Bone marrow (tissue), 2 donors: ENCODE results near the gene GATA5.

Source experiments
- DNase-seq, 2 donors: peaks; one replicate each; lab custom pipeline; 2025; lab: John Stamatoyannopoulos, UW

GATA5 gene

DNA sequence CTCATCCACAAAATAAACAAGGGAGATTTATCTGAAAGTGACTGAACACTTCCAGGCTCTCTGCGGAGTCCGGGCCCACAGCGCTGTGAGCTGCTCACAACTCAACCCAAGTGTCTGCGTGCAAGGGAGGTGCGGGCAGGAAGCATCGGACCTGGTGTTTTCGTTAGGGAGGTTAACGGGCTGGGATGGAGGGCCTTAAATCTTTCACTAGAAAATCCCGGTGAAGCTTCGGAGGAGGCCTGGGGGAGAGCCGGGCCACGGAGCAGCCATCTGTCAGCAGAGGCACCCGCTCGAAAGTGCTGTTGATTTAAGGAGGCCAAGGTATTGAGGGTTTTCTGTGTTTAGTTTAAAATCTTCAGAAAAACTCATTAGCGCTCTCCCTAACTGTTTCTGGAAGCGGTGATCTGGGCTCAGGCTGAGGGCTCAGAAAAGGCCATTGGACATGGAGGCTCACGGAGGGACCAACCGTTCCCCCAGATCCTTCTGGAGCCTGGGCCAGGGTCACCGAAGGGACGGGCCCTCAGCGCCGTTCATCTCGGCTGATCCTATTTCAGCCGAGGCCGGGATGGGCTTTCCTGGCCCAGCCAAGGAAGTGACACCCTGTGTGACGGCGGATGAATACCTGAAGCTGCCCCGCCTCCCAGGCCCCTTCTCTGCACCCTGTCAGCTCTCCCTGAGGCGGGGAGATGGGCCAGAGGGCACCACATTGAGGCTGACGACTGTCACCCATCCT, 20.7 kb downstream of the GATA5 start:
- DNase-seq, result no peak

DNA sequence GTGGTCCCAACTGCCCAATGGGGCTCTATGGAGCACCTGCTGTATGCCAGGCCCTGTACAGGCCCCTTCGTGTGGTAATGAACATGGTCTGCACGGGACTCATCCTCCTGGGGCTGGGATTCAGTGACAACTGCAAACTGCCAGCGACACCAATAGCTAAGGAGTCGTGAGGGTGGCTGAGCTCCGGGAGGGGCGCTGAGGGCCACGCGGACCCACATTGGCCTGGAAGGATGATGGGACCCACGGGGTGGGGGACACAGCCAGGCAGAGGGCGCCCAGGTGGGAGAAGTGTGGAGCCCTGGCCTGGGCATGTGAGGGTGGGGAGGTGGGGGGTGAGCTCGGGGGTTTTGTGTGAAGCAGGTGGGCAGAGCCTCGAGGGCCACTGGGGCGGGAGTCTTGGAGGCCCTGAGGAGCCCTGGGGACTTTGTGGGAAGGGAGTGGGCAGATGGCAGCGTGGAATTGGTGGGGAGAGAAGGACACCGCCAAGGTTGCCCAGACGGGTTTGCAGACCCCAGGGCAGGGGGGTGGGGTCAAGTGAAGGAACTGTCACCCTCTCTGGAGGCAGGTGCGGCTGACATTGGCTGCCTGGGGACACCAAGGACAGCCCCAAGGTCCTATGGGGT, 22.5 kb downstream of the GATA5 start:
- no peak for DNase-seq

DNA sequence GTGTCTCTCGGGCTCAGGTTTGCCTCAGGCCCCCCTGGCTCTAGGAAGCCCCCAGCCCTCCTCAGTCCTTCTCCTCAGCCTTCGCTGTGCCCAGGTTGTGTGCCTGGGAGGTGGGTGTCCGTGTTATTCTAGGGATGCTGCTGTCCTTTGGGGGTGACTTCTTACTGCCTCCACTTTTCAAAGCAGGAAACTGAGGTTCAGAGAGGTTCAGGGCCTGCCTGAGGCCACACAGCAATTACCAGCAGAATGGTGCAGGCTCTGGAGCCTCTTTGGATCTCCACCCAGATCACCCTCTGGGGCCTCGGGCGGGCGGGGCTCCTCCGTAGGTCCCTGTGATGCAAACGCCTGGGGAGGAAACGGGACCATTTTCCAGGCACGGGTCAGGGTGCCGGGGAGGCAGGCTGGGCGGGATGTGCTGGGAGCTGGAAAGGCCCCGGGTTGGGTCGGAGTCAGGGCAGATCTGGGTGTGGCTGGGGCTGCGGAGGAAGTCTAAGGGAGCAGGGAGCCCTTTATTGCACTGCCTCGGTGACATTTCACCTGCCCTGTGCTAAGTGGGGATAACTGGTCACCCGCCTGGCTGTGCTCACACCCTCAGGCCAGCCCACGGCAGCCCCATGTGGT, 23.2 kb downstream of the GATA5 start:
- no peak for DNase-seq

DNA sequence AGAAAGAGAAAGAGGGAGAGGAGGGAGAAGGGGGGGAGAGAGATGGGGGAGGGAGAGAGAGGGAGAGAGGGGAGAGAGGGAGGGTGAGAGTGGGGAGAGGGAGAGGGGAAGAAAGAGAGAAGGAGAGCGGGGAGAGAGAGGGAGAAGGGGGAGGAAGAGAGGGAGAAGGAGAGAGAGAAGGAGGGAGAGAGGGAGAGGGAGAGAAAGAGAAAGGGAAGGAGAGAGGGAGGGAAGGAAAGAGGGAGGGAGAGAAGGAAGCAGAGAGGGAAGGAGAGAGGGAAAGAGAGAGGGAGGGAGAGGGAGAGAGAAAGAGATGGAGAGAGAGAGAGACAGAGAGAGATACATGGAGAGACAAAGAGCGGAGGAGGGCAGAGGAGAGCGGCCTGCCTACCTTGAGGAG, 23.8 kb downstream of the GATA5 start:
- no peak for DNase-seq

DNA sequence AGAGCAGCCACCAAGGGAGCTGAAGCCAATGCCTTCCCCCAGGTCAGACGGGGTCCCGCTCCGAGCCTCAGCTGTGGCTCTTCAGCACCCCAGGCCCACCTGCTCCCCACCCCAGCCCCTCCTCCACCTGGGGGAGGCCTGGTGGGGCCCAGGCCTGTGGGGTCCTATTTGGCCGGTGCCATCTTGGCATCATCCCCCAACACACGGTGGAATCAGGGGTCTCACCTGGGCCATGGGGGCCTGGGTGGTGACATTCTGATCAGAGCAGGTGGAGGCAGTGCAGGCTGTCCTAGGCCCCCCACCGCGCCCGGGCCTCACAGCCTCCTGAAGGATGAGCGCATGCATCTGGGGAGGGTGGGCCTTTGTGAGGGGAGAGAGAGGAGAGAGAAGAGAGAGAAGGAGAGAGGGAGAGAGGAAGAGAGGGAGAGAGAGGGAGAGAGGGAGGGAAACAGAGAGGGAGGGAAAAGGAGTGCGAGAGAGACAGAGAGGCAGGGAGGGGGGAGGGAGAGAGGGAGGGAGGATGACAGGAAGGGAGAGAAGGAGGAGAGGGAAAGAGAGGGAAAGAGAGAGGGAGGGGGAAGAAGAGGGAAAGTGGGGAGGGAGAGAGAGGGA, 24.5 kb downstream of the GATA5 start:
- no peak for DNase-seq

DNA sequence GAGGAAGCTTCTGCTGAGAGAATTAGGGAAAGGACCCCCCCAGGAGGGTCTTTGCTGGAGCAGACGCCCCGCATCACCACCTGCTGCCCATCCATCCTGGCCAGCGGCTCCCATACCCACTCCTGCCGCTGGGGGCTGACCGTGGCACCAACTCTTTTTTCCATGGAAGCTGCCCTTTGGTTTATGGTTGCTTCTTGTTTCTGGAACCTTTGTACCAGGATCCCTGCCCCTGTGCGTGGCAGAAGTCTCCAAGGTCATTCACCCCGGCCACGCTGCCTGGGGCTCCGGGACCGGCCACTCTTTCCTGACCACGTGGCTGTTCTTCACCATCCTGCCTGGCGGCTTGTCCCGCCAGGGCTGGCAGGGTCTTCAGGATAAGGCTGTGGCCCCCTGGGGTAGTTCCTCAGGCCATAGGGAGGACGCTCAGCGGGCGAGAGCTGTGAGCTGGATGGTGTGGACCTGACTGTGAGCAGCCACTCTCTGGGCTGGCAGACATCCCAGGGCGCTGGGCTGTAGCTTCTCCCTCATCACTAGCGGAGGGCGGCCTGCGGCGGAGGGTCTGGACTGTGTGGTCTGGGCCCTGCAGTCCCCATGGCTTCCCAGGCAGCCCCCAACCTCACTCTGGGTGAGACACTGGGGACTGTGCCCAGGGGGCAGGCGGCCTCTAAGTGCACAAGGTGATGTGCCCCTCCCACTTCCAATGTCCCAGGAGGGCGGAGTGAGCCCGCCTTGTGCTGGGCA, 25.7 kb downstream of the GATA5 start:
- no peak for DNase-seq

DNA sequence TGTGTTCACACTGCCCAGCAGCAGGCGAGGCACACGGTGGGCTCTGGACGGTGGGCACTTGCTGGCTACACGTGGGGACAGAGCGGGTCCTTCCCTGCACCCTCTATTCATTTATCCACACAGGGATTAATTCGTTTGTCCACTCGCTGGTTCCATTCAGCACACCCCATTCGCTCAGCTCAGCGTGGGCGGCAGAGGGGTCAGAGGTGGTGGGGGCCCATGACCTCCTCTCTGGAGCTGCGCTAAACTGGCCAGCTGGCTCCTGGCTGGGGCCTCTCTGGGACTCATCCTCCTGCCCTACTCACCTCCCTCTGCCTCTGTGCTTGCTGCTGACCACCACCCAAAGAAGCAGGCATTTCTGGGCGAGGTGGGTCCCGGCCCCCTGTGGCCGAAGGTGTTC, 27.0 kb downstream of the GATA5 start:
- DNase-seq, result no peak

DNA sequence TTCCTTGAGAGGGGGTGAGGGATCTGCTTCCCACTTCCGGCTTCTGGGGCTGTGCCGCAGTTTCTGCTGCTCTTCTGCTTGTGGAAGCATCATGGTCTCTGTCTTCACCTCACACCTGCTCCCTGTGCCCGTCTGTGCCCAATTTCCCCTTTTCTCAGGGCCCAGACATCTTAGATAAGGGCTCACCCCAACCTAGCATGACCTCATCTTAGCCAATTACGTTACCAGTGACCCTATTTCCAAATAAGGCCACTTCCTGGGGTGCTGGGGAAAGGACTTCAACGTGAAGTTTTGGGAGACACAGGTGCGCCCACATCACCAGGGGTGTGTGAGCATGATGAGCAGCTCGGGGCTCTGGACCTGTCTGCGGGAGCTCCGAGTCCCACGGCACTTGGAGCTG, 27.8 kb downstream of the GATA5 start:
- no peak for DNase-seq

DNA sequence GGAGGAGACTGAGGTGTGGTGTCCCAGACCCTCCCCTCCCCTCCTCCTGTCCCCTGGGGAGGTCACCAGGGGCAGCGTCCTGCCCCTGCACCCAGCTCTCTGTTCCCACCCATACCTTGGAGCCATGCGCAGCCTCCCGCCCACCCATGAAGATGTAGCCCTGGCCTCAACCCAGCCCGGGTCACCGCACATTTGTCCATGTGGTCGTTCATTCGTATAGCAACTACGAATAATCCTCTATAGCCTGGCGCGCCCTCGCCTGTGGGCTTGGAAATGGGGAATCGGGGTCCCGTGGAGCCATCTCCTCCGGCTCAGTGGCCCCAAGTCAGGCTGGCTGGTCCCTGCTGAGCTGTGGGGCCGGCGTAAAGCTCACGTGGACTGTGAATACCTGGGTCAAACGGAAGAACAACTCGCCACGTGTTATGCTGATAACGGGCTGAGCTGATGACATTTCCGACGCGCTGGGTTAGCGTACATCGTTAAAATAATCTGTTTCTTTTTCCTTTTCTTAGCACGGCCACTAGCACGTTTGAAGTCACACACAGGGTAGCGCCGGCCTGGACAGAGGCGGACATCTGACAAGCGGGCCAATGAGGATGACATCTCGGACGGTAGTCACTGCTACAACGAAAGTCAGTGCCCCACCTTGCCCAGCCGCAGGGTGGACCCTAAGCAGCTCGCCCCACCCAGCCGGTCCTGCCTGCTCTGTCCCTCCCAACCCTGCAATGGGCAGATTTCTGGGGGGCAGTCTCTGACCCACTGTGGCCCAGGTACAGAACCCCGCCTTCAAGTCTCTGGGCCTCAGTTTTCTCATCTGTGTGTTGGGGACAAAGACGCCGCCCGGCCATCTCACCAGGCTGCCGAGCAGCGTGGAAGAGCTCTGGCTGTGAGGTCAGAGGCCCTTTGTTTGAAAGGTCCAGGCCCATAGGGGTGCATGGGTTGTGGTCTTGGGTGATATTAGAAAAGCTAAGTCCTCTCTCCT, 28.6 kb downstream of the GATA5 start:
- no peak for DNase-seq

DNA sequence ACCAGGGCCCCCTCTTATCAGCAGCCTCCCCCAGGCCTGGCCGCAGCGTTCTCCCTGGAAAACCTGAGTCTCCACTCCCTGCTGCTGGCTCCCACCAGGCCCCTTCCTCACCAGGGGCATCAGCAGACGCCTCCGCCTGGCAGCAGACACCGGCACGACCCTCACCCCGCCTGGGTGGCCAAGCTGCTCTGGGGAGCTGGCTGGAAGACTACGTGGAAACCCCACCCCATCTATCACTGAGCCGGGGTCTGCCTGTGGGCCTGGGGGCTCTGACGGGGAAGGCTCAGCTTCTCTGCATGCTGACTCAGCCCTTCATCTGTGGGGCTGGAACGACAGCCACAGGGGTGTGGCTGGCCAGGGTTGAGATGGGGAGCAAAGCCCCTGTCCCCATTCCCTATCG, 29.3 kb downstream of the GATA5 start:
- DNase-seq, result no peak

DNA sequence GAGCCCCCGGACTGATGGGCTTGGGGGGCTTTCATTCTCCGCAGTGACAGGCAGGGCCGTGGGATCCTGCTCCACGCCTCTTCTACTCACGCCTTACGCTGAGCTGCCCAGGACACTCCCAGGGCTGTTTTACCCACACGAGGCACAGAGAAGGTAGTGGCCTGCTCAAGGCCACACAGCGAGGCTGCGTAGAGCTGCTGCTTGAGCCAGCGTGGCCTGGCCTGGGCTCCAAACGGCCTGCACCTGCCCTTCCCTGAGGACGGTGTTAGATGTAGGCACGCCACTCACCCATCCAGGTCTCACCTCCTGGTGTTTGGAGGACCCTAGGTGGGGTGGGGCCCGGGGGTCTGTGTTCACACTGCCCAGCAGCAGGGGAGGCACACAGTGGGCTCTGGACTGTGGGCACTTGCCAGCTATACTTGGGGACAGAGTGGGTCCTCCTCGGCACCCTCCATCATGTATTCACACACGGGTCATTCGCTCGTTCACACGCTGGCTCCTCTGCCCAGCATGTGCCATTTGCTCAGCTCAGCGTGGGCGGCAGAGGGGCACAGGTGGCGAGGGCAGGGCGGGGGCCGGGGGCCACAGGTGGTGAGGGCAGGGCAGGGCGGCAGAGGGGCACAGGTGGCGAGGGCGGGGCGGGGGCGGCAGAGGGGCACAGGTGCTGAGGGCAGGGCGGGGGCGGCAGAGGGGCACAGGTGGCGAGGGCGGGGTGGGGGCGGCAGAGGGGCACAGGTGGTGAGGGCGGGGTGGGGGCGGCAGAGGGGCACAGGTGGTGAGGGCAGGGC, 30.0 kb downstream of the GATA5 start:
- DNase-seq, result no peak

DNA sequence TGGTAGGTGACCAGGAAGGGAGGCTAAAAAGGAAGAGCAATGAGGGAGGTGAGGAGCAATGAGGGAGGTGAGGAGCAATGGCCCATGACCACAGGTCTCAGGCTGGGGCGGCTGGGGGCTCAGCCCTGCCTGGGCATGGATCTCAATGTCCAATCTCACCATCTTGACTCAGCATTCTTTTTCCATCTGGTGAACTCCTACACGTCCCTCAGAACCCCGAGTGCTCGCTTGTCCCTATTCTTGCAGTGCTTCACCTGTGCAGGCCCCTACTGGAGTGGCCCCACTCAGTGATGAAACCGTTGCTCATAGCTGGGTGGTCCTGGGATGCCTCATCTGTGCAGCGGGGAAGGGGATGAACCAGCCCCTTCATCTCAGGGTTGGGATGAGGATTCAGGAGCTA, 31.5 kb downstream of the GATA5 start:
- no peak for DNase-seq

DNA sequence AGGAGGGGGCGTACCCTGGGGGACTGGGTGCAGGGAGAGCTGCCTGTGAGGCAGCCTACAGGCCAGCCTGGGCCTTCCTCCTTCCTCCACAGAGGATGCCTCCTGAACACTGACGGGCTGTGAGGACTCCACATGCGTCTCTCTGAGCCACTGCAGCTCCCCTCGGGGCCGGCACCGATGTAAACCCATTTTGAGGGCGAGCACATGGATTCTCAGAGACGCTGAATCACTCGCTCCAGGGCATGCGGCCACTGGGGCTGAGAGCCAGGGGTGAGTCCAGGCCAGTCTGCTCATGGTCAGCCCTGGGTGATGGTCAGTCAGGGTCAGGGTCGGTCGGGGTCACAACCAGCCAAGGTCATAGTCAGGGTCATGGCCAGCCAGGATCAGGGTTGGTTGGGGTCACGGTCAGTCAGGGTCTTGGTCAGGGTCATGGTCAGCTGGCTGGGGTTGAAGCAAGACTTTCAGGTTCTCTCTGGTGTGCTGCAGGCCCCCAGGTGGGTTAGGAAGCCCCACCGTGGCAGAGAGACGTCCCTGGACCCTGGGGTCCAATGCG, 33.7 kb downstream of the GATA5 start:
- DNase-seq, result no peak

DNA sequence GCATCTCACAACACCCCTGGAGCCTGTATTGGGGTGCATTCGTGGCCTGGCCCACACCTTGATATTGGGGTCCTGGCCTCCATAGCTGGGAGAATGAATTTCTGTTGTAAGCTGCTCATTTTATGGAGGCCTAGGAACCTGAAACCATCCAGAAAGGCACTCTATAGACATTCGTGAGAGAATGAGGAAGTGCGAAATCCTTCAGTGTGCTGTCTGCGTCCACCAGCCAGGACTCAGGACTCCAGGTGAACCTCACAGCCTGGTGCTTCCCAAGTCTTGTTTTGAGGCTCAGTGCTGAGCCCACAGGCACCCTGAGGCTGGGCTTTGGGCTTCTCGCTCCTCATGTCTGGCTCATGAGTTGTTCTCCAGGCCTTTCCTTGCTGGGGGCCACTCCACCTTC, 36.6 kb downstream of the GATA5 start:
- DNase-seq, result no peak

DNA sequence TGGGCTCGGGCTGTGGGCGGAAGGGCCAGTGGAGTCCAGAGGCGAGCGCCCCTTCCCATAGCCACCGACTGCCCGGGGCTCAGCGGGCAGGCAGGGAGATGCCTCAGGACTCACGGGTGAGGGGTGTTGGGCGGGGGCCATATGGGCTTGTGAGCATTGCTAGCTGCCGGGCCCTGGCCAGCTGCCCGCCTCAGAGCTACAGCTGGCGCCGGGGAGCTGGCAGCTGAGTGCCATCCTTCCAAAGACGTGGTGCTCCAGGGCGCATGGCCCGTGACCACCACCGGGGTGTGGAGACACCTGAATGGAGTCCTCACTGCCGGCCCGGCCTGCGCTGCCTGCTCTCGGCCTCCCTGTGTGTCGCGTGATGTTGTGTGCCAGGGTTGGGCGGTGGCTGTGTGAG, 37.9 kb downstream of the GATA5 start:
- no peak for DNase-seq

DNA sequence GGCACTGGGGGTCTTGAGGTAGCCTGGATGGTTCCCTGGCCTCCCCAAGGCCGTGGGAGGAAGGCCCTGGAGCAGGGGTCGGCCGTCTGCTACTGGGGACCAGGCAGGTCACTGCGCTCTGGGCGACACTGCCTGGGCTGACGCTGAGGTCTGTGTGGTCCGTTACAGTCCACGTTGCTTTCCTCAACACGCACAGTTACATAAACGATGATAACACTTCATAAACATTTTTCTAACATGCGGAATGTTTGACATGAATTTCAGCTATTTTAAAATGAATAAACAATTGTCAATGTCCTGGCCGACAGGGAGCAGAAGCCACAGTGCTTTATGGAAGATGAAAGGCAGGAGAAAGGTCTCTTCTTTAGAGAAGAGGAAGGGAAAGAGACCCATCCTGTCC, 38.3 kb downstream of the GATA5 start:
- DNase-seq, result no peak

DNA sequence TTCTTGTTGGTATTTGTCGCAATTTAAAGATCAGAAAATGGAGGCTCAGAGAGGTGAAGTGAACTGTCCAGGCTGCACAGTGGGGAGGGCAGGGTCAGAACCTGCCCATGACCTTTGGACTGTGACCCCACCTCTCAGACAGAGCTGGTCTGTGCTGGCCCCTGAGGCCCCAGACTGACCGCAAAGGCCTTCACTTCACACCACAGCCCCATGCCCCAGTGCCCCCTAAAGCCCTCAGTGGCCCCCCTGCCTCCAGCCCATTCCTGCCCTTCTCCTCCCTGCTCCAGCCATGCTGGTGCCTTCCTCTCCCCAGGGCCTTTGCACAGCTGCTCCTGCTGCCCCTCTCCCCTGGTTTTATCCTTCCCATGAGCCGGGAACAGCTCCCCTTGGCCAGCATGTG, 39.1 kb downstream of the GATA5 start:
- no peak for DNase-seq

DNA sequence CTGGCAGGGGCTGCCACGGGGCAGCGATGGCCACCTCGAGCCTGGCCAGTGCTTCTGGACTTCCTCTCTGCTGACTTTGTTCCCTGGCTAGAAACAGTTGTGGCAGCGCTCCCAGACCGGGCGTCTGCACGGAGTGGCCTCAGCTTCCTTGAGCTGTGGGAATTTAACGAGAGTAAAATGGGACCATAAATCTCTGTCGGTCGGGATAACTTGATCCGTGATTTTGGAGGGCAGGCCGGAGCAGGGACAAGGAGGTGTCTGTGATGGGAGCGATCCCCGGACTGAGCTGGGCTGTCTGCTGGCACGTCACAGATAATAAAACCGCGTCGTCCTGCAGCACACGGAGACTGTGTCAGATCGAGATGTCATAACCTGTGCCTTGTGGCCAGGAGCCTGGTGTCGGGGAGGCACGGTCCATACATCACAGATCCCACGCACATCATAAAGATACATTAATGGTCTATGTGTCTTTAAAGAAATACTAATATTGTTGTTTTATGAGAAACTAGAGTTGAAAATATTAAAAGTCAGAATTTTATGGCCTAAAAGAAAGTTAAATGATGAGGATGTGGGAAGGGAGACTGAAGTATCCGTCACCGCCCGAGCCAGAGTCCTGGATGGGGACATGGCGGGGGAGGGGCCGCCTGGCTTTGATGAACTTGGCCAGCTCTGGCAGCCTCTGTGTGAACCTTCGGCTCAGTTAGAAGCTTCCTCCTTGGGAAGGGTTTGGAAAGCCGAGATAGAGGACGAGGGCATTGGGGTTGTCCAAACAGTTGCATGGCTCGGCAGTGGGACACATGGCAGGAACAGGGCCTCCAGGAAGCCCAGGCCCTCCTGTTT, 41.9 kb downstream of the GATA5 start:
- DNase-seq, result no peak

DNA sequence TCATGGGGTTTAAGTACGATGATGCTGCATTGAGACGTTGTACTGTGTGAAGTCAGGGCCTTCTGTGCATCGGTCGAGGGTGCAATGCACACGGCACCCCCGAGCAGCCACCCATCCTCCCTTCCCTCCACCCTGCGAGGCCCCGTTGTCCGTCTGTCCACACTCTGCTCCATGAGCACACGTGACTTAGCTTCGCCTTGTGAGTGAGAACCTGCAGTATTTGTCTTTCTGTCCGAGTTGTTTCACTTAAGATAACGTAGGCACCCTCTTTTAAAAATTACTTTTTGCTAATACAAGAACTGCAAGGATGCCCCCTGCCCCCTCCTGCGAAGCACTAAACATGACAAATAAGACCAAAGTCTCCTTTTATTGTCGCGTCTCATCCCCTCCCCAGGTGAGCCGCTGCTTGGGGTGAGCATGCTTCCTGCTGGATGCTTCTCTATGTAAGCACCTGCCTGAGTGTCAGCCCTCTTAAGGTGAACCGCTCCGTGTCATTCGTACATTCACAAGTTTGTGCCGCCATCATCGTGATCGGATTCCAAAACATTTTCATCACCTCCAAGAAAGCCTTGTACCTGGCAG, 44.8 kb downstream of the GATA5 start:
- DNase-seq, result no peak
